Aorta (tissue), 5 donors: ENCODE measurements around the gene MAPRE3. TPM values are rescaled to one million over a fixed set of nuclear protein-coding genes. Genes with fewer than 3 reads are reported as not detected.
"Not testable (repeated sequence)": the region's sequence is repeated elsewhere in the genome, so short reads cannot be mapped to it uniquely, and the experiment has no call there.

Experiments
- ATAC-seq: fragments of 200-7000 bp; cut with Tn5 transposase; one replicate; pipeline ENCODE4 v1.9.1; 2022; ENCODE audit warnings: moderate library complexity; ENCODE audit not compliant: low FRiP score
- DNase-seq, 2 donors: peaks; one replicate each; pipeline ENCODE4 v3.0.0-alpha.2; 2020
- H3K27ac ChIP-seq, 2 donors: one replicate each; pipeline ENCODE4 v1.5.1; 2013; ENCODE audit warnings: low read length in 2 of 2, mild to moderate bottlenecking in 2 of 2, moderate library complexity in 2 of 2, control low read depth in 1 of 2, inconsistent platforms in 1 of 2, low read depth in 1 of 2
- H3K27me3 ChIP-seq, 2 donors: one replicate each; pipeline ENCODE4 v1.6.1; 2013; ENCODE audit warnings: control low read depth in 1 of 2, low read length in 1 of 2, mild to moderate bottlenecking in 1 of 2, moderate library complexity in 1 of 2; ENCODE audit not compliant: insufficient read depth in 2 of 2, control insufficient read depth in 1 of 2
- H3K36me3 ChIP-seq, 2 donors: one replicate each; pipeline ENCODE4 v1.6.1; 2013; ENCODE audit warnings: control low read depth in 1 of 2, low read length in 1 of 2, mild to moderate bottlenecking in 1 of 2; ENCODE audit not compliant: insufficient read depth in 2 of 2, control insufficient read depth in 1 of 2
- H3K4me1 ChIP-seq, 2 donors: one replicate each; pipeline ENCODE4 v1.6.1; 2013; ENCODE audit warnings: low read length in 2 of 2, control low read depth in 1 of 2, mild to moderate bottlenecking in 1 of 2, moderate library complexity in 1 of 2; ENCODE audit not compliant: insufficient read depth in 2 of 2, control insufficient read depth in 1 of 2
- H3K4me3 ChIP-seq, 2 donors: one replicate each; pipeline ENCODE4 v1.5.1; 2013; ENCODE audit warnings: low read length in 2 of 2, control low read depth in 1 of 2, mild to moderate bottlenecking in 1 of 2
- H3K9me3 ChIP-seq: one replicate; pipeline ENCODE4 v1.6.1; 2013; ENCODE audit warnings: mild to moderate bottlenecking, low read length; ENCODE audit not compliant: control insufficient read depth
- WGBS, 2 donors: extraction: QIAGEN DNeasy Blood & Tissue Kit; methylation state at CpG; one replicate each; pipeline ENCODE4 v1.1.7; 2013; 5-methylcytosine and 5-hydroxymethylcytosine counted together
- intact Hi-C, 2 donors: fragments of 100-400 bp; cut with DNase I; formaldehyde crosslinking; loops; one replicate each; pipeline versions ENCODE4 v1.14.2 to v1.15.0; 2022
- long read RNA-seq, 2 donors: library from polyadenylated mRNA; unstranded; transcript quantifications; one replicate each; pipeline ENCODE4 v2.0.0, GENCODE V29; 2020 to 2021
- polyA plus RNA-seq, 2 donors: library from polyadenylated mRNA; stranded (reverse); fragments of 200-250 nt; gene quantifications; one replicate each; pipeline ENCODE4 v1.2.3, GENCODE V29; 2013
- total RNA-seq, 2 donors: library from RNA; stranded (reverse); fragmentation: NEBNext Ultra II Directional; extraction: Animal tissue kit (Norgen Biotek cat#: 25700); gene quantifications; one replicate each; pipeline ENCODE4 v1.2.1, GENCODE V29; 2021
- donor health status: healthy with polysubstance abuse.
- donor health status: Bipolar disorder and iron deficiency.
- donor health status: DM: no; HTN: no; CAD: no.
- donor health status: DM: no; HTN: no; CAD: no.
- donor health status: DM: yes; HTN: yes; CAD: no.

The MAPRE3 gene
- total RNA-seq (10 to 100 TPM; 15.9 to 16.1 TPM), polyA plus RNA-seq (10 to 100 TPM in 1 of 2 donors, 1 to 10 TPM in 1; 7.9 to 26.7 TPM)
- long read RNA-seq, donor 1, transcript MAPRE3-201 (7 exons, 1,892 nt) = major isoform, 18 of 35 reads
- long read RNA-seq, donor 1, transcript MAPRE3-203 (7 exons, 1,801 nt) = minor isoform, 8 of 35 reads
- long read RNA-seq, donor 1, partial matches to known transcripts = 5 of 35 reads
- long read RNA-seq, donor 1, other reads (novel, unspliced or antisense) = 4 of 35 reads
- long read RNA-seq, donor 2, partial matches to known transcripts = 3 of 15 reads
- long read RNA-seq, donor 2, other reads (novel, unspliced or antisense) = 5 of 15 reads

DNA sequence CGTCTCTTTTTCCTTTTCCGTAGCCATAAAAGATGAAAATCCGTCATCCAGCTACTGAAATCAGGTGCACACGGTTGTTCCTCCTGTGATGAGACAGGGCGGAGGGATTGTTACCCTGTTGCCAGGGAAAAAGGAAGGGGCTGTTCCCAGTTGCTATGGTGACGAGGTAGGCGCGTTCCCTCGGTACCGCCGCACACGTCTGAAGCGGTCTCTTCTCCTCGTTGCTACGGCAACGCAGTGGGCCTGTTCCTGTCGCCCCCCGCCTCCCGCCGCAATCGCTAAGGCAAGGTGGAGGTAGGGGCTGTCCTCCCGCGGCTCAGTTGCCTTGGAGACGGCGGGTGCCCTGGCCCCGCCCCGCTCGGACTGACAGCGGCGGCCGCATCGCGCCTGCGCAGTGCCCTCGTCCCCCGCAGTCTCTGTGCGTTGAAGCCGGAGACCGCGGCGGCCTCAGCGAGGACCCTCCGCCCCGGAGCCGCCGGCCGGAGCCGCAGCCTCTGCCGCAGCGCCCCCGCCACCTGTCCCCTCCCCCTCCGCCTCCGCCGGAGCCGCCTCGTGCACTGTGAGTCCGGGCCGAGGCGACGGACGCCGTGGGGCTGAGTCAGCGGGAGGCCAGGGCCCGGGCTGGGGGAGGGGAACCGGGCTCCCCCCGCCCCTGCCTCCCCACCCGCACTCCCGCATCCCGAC lies at the start of gene MAPRE3:
Gene MAPRE3, plus strand, starts transcription at position 394 of the 684 bp plus-strand sequence. CDS start 51,582 bp downstream, outside the sequence.
- intact Hi-C loops = no loop called here
- 0% methylated on average over 53 to 69 of the region's 69 CpGs for WGBS, 2 donors
- Histone ChIP-seq H3K27ac (no peak within 1 kb of the TSS), H3K9me3 (no peaks in the 10 kb centered on the region), H3K4me1 (no peaks in the 10 kb centered on the region), H3K36me3 (no peaks in the 10 kb centered on the region), H3K27me3 (no peaks in the 10 kb centered on the region), H3K4me3 (peak within 1 kb of the TSS; percentile 80 to 82)
- peak; percentile 89 to 93 for DNase-seq
- ATAC-seq = peak; percentile 94

DNA sequence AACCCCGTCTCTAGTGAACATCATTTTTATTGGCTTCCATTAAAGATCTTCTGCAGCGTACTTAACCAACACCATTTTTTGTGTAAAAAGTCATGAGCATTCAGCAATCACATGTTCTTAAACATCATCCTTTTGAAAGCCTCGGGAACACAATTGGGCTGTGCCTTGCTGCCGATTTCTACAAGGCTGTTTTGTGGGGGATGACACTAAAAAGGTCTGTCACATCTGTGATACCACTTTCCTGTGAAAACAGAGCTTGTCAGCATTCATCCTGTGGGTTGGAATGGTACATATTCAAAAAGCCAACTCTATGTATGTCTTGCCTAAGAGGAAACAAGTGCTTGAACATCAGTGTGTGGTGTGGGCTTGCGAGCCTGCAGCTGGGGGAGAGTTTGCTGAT lies 49.1 kb upstream of the MAPRE3 start:
- Histone ChIP-seq H3K4me3 (no peak overlapping the region), H3K27ac (no peak overlapping the region), H3K27me3 (no peaks in the 10 kb centered on the region), H3K4me1 (no peaks in the 10 kb centered on the region), H3K36me3 (no peaks in the 10 kb centered on the region), H3K9me3 (no peaks in the 10 kb centered on the region)
- 91 to 94% methylated on average over 5 of the region's 5 CpGs for WGBS, 2 donors
- intact Hi-C loops = loop anchor here in 1 of 2 donors (5.0 kb wide), 1 partner anchor 74 kb away; the partner anchor contains the start of gene DPYSL5
- ATAC-seq (no peak), DNase-seq (no peak)

DNA sequence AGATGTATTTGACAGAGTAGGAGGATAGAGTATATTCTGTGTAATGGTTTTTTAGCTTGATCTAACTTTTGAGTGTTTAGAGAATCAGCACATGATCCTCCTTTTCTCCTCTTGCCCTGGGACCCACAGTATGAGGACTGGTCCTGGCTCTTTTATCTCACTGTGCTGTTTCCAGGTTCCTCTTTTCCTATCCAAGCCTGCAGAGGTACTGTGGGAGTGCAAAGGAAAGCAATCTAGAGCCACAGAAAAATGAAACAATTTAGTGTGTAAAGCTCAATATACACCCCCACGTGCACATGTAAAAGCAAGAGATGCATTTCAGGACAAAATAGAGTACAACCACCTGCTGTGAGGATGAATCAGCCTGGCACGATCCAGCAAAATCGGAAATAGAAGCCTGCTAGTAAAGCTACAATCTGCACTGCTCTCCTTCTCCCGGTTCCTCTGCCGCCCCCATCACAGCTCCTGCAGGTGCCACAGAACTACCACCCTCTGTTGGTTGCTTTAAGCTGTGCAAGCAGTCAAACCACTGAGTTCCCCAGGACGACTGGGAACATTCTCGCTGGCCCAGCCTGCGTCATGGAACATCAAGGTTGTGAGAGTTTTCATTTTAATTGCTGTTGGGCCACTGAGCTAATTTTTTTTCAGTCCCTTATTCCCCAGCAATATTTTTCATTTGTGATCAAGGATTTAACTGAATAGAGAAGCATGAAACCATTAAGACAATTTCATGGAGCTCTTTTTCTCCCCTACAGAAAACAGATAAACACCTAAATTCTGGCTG lies 47.8 kb upstream of the MAPRE3 start:
- H3K27ac ChIP-seq = no peak overlapping the region
- H3K9me3 ChIP-seq = no peaks in the 10 kb centered on the region
- ATAC-seq (no peak), DNase-seq (peak in 1 of 2 donors; percentile 72)
- intact Hi-C loops = loop anchor here in 1 of 2 donors (5.0 kb wide), 1 partner anchor 75 kb away; the partner anchor contains the start of gene DPYSL5
- no peaks in the 10 kb centered on the region for H3K27me3 ChIP-seq
- H3K4me1 ChIP-seq = no peaks in the 10 kb centered on the region
- no peaks in the 10 kb centered on the region for H3K36me3 ChIP-seq
- WGBS, 2 donors = 8 to 14% methylated on average over 8 of the region's 8 CpGs
- H3K4me3 ChIP-seq = no peak overlapping the region

DNA sequence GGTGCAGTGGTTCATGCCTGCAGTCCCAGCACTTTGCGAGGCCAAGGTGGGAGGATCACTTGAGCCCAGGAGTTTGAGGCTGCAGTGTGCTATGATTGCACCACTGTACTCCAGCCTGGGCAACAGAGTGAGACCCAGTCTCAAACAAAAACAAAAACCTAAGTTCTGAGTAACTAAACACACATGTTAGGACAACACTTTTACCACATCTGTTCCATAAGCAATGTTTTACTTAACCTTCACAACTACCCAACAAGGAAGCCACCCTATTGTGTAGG lies 47.3 kb upstream of the MAPRE3 start:
- DNase-seq, H3K9me3 ChIP-seq, H3K27me3 ChIP-seq, H3K4me3 ChIP-seq, H3K4me1 ChIP-seq, ATAC-seq, H3K36me3 ChIP-seq, H3K27ac ChIP-seq: not testable (repeated sequence)
- intact Hi-C loops = loop anchor here in 1 of 2 donors (5.0 kb wide), 1 partner anchor 76 kb away; the partner anchor contains the start of gene DPYSL5
- 83 to 84% methylated on average over 1 of the region's 1 CpG for WGBS, 2 donors

DNA sequence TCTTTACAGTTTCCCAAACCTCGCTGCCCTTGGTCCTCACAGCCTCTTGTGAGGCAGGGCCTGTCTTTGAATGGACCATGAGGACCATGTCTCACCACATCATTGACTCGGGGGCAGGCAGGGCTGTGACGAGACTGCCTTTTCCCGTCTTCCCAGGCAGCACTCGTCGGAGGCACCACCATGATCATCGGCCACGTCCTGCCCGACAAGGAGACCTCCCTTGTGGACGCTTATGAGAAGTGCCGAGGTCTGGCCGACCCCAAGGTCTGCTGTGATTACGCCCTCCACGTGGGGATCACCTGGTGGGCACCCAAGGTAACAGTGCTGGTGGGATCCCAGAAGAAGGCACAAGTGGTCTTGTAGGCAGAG lies 45.7 kb upstream of the MAPRE3 start:
- Histone ChIP-seq H3K4me1 (no peaks in the 10 kb centered on the region), H3K36me3 (no peaks in the 10 kb centered on the region), H3K27me3 (no peaks in the 10 kb centered on the region), H3K27ac (no peak overlapping the region), H3K4me3 (no peak overlapping the region), H3K9me3 (no peaks in the 10 kb centered on the region)
- ATAC-seq (no peak), DNase-seq (no peak)
- WGBS, 2 donors = 95% methylated on average over 14 of the region's 14 CpGs
- intact Hi-C loops = loop anchor here in 1 of 2 donors (5.0 kb wide), 1 partner anchor 77 kb away; the partner anchor contains the start of gene DPYSL5

DNA sequence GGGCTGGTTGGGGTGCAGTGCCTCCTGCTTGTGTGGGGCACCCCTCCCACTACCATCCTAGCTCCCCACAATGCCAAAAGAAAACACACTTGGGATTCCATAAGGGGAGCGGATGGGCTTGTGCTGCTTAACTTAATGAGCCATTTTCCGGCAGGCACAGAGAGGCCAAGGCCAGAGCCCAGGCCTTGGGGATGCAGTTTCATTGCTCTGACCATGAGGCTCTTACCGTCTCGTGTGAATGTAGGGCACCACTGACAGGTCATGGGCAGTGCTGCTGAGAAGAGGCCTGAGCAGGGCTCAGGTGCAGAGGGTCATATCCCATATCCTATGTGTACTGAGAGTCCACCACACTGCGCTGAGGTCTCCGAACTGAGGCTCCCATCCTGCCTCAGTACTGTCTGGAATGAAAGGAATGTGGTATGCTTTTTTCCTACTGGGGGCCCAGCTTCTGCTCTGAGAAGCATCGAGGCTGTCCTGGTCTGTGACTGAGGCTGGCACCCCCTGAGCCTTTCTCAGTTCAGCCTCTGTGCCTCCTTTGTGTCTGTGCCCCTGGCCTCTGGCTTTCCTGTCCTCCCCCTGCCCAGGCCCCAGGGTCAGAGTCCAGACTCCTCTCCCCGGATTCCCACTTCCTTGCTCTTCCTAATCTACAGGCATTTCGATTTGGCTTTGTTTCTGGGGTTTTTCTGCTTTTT lies 45.2 kb upstream of the MAPRE3 start:
- Histone ChIP-seq H3K4me3 (no peak overlapping the region), H3K36me3 (no peaks in the 10 kb centered on the region), H3K27ac (no peak overlapping the region), H3K27me3 (no peaks in the 10 kb centered on the region), H3K9me3 (no peaks in the 10 kb centered on the region), H3K4me1 (no peaks in the 10 kb centered on the region)
- WGBS, 2 donors = 64 to 68% methylated on average over 9 of the region's 9 CpGs
- intact Hi-C loops = no loop called here
- peak; percentile 38 for ATAC-seq
- no peak for DNase-seq

DNA sequence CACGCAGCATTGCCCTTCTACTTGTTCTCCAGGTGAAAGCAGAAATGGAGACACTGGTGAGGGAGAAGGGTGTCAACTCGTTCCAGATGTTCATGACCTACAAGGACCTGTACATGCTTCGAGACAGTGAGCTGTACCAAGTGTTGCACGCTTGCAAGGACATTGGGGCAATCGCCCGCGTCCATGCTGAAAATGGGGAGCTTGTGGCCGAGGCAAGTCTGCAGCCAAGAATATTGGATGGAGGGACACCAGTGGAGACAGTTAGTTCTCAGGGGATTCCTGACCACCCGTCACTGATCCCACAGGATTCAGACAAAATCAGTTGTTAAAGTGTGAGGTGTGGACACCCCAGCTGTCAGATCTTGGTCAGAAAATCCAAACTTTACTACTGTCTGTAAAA lies 43.2 kb upstream of the MAPRE3 start:
- H3K36me3 ChIP-seq = no peaks in the 10 kb centered on the region
- intact Hi-C loops = no loop called here
- H3K9me3 ChIP-seq = no peaks in the 10 kb centered on the region
- DNase-seq (peak in 1 of 2 donors; percentile 56), ATAC-seq (no peak)
- no peaks in the 10 kb centered on the region for H3K4me1 ChIP-seq
- H3K27ac ChIP-seq = no peak overlapping the region
- WGBS, 2 donors = 94 to 95% methylated on average over 9 of the region's 9 CpGs
- no peaks in the 10 kb centered on the region for H3K27me3 ChIP-seq
- no peak overlapping the region for H3K4me3 ChIP-seq

GRCh38 chr2:26932974-26933373 lies 37.5 kb upstream of the MAPRE3 start:
- Histone ChIP-seq H3K4me3 (no peak overlapping the region), H3K27ac (no peak overlapping the region), H3K9me3 (no peaks in the 10 kb centered on the region), H3K4me1 (no peaks in the 10 kb centered on the region), H3K36me3 (no peaks in the 10 kb centered on the region), H3K27me3 (no peaks in the 10 kb centered on the region)
- WGBS, 2 donors = 74 to 75% methylated on average over 11 of the region's 11 CpGs
- ATAC-seq (no peak), DNase-seq (peak in 1 of 2 donors; percentile 51)
- intact Hi-C loops = no loop called here
